ENCODE measurements around the gene ATXN1.
"Not testable (repeated sequence)": the region's sequence is repeated elsewhere in the genome, so short reads cannot be mapped to it uniquely, and the experiment has no call there.

The ATXN1 gene

GRCh38 chr6:16626650-16627049 lies 134.6 kb downstream of the ATXN1 start:
- no peaks in the 10 kb centered on the region for H3K9me3 ChIP-seq (ENCODE audit: control insufficient read depth in 1 of 2, low read length in 2 of 2)
- H3K4me1 ChIP-seq (ENCODE audit: control insufficient read depth in 1 of 2, insufficient read depth in 2 of 2, low read length in 2 of 2) = no peaks in the 10 kb centered on the region
- no peak overlapping the region for H3K27ac ChIP-seq (ENCODE audit: low read length)
- no peaks in the 10 kb centered on the region for H3K27me3 ChIP-seq (ENCODE audit: low read depth, low read length)
- H3K4me3 ChIP-seq (ENCODE audit: low read depth in 1 of 2, low read length in 2 of 2) = no peak overlapping the region
- H3K36me3 ChIP-seq (ENCODE audit: control insufficient read depth in 1 of 2, insufficient read depth in 2 of 2, low read length in 2 of 2) = no peaks in the 10 kb centered on the region

GRCh38 chr6:16625291-16626265 lies 135.7 kb downstream of the ATXN1 start:
- Histone ChIP-seq H3K27ac (ENCODE audit: low read length) (no peak overlapping the region), H3K27me3 (ENCODE audit: low read depth, low read length) (no peaks in the 10 kb centered on the region), H3K36me3 (ENCODE audit: control insufficient read depth in 1 of 2, insufficient read depth in 2 of 2, low read length in 2 of 2) (no peaks in the 10 kb centered on the region), H3K4me3 (ENCODE audit: low read depth in 1 of 2, low read length in 2 of 2) (no peak overlapping the region), H3K9me3 (ENCODE audit: control insufficient read depth in 1 of 2, low read length in 2 of 2) (no peaks in the 10 kb centered on the region), H3K4me1 (ENCODE audit: control insufficient read depth in 1 of 2, insufficient read depth in 2 of 2, low read length in 2 of 2) (no peaks in the 10 kb centered on the region)

DNA sequence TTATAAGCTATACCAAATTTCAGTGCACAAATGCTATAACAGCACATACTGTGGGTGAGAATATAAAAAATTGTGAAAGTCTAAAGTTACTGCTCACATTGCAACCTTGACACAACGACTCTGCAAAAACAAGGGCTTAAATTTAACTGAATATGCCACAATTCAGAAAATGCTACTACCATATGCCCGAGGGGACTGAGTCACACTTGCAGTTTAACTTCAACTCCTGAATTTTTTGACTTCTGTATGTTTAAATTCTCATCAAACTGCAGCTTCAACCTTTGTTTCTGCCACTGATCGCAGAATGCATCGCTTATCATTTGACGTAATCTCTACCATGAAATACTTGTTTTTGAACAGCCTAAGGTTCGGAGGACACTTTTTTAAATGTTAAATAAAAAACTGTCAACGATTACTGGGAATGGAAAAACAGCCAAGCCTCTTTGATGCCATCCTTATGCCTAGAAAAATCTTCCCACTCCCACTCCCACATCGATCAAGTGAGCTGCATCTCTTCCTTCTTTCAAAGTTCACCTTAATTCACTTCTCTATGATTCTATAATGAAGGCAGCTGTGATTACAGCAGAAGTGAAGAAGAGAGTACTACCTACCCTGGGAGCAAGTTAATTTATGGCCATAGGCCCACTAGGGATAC lies 136.5 kb downstream of the ATXN1 start:
- Histone ChIP-seq H3K4me3 (ENCODE audit: low read depth in 1 of 2, low read length in 2 of 2) (no peak overlapping the region), H3K27me3 (ENCODE audit: low read depth, low read length) (no peaks in the 10 kb centered on the region), H3K9me3 (ENCODE audit: control insufficient read depth in 1 of 2, low read length in 2 of 2) (no peaks in the 10 kb centered on the region), H3K4me1 (ENCODE audit: control insufficient read depth in 1 of 2, insufficient read depth in 2 of 2, low read length in 2 of 2) (no peaks in the 10 kb centered on the region), H3K27ac (ENCODE audit: low read length) (no peak overlapping the region), H3K36me3 (ENCODE audit: control insufficient read depth in 1 of 2, insufficient read depth in 2 of 2, low read length in 2 of 2) (no peaks in the 10 kb centered on the region)

GRCh38 chr6:16623731-16624130 lies 137.5 kb downstream of the ATXN1 start:
- Histone ChIP-seq H3K36me3 (ENCODE audit: control insufficient read depth in 1 of 2, insufficient read depth in 2 of 2, low read length in 2 of 2) (no peaks in the 10 kb centered on the region), H3K9me3 (ENCODE audit: control insufficient read depth in 1 of 2, low read length in 2 of 2) (no peaks in the 10 kb centered on the region), H3K4me1 (ENCODE audit: control insufficient read depth in 1 of 2, insufficient read depth in 2 of 2, low read length in 2 of 2) (no peaks in the 10 kb centered on the region), H3K27ac (ENCODE audit: low read length) (no peak overlapping the region), H3K4me3 (ENCODE audit: low read depth in 1 of 2, low read length in 2 of 2) (no peak overlapping the region), H3K27me3 (ENCODE audit: low read depth, low read length) (no peaks in the 10 kb centered on the region)

GRCh38 chr6:16623029-16623653 lies 138.1 kb downstream of the ATXN1 start:
- no peaks in the 10 kb centered on the region for H3K27me3 ChIP-seq (ENCODE audit: low read depth, low read length)
- H3K9me3 ChIP-seq (ENCODE audit: control insufficient read depth in 1 of 2, low read length in 2 of 2) = no peaks in the 10 kb centered on the region
- H3K27ac ChIP-seq (ENCODE audit: low read length) = no peak overlapping the region
- H3K4me1 ChIP-seq (ENCODE audit: control insufficient read depth in 1 of 2, insufficient read depth in 2 of 2, low read length in 2 of 2) = no peaks in the 10 kb centered on the region
- no peak overlapping the region for H3K4me3 ChIP-seq (ENCODE audit: low read depth in 1 of 2, low read length in 2 of 2)
- H3K36me3 ChIP-seq (ENCODE audit: control insufficient read depth in 1 of 2, insufficient read depth in 2 of 2, low read length in 2 of 2) = no peaks in the 10 kb centered on the region

DNA sequence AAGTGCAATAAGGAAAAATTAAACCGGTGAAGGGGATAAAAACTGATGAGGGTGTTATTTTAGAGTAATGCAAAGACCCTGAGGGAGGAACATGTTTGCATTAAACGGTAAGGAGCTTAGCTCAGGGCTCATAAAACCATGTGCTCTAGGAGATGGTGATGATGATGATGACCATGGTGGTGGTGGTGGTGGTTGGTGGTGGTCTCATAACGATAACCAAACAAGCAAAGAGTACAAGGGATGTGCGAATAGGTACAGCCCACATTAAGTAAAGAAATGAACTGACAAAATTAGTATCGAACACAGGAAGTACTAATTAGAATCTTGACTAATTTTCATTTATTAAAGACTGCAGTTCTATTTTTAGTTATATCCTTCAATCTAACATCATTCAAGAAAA lies 139.1 kb downstream of the ATXN1 start:
- no peak overlapping the region for H3K27ac ChIP-seq (ENCODE audit: low read length)
- no peaks in the 10 kb centered on the region for H3K9me3 ChIP-seq (ENCODE audit: control insufficient read depth in 1 of 2, low read length in 2 of 2)
- no peaks in the 10 kb centered on the region for H3K36me3 ChIP-seq (ENCODE audit: control insufficient read depth in 1 of 2, insufficient read depth in 2 of 2, low read length in 2 of 2)
- no peaks in the 10 kb centered on the region for H3K27me3 ChIP-seq (ENCODE audit: low read depth, low read length)
- H3K4me3 ChIP-seq (ENCODE audit: low read depth in 1 of 2, low read length in 2 of 2) = no peak overlapping the region
- no peaks in the 10 kb centered on the region for H3K4me1 ChIP-seq (ENCODE audit: control insufficient read depth in 1 of 2, insufficient read depth in 2 of 2, low read length in 2 of 2)

DNA sequence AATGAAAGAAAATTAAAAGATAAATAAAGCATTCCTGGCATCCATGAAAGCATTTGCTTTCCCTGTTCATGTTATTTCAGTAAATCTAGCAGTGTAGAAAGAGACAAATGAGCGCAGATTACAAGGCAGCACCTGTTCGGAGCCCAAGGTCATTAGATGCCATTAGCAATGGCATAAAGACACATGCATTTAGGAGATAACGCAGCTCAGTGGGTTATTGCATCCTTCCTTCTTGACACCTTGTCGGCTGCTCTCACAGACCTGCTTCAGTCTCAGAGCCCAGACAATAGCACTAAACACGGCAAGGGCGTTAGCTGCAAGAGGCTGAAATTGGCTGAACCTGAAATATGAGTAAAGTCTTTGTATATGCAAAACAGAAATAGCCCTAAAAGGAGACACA lies 140.3 kb downstream of the ATXN1 start:
- Histone ChIP-seq H3K4me1 (ENCODE audit: control insufficient read depth in 1 of 2, insufficient read depth in 2 of 2, low read length in 2 of 2) (no peaks in the 10 kb centered on the region), H3K27ac (ENCODE audit: low read length) (no peak overlapping the region)

GRCh38 chr6:16619777-16620176 lies 141.5 kb downstream of the ATXN1 start:
- no peaks in the 10 kb centered on the region for H3K4me1 ChIP-seq (ENCODE audit: control insufficient read depth in 1 of 2, insufficient read depth in 2 of 2, low read length in 2 of 2)
- H3K27me3 ChIP-seq (ENCODE audit: low read depth, low read length) = no peaks in the 10 kb centered on the region
- no peak overlapping the region for H3K27ac ChIP-seq (ENCODE audit: low read length)
- no peaks in the 10 kb centered on the region for H3K9me3 ChIP-seq (ENCODE audit: control insufficient read depth in 1 of 2, low read length in 2 of 2)
- H3K4me3 ChIP-seq (ENCODE audit: low read depth in 1 of 2, low read length in 2 of 2) = no peak overlapping the region
- H3K36me3 ChIP-seq (ENCODE audit: control insufficient read depth in 1 of 2, insufficient read depth in 2 of 2, low read length in 2 of 2) = no peaks in the 10 kb centered on the region

More for the DNA sequence above, 140.3 kb downstream of the ATXN1 start:
- H3K4me3 ChIP-seq (ENCODE audit: low read depth in 1 of 2, low read length in 2 of 2) = no peak overlapping the region
- no peaks in the 10 kb centered on the region for H3K27me3 ChIP-seq (ENCODE audit: low read depth, low read length)
- H3K36me3 ChIP-seq (ENCODE audit: control insufficient read depth in 1 of 2, insufficient read depth in 2 of 2, low read length in 2 of 2) = no peaks in the 10 kb centered on the region
- H3K9me3 ChIP-seq (ENCODE audit: control insufficient read depth in 1 of 2, low read length in 2 of 2) = no peaks in the 10 kb centered on the region

DNA sequence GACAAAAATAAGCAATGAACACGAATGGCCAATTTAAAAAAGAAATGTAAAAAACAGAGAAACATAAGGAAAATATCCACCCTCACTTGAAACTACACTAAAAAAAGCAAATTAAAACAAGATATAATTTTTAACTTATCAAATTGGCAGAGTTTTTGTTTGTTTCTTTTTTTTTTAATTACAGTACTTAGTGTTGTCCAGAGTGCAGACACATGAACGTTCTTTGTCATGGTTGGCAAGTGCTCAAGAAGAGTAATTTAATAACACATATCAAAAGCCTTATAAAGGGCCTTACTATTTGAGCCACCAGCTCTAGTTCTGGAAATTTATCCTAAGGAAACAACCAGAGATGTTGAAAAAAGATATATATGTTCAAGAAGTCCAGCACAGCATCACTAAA lies 142.3 kb downstream of the ATXN1 start:
- H3K27ac ChIP-seq (ENCODE audit: low read length) = no peak overlapping the region

GRCh38 chr6:16615215-16615614 lies 146.0 kb downstream of the ATXN1 start:
- H3K4me1 ChIP-seq (ENCODE audit: control insufficient read depth in 1 of 2, insufficient read depth in 2 of 2, low read length in 2 of 2); H3K27me3 ChIP-seq (ENCODE audit: low read depth, low read length); H3K4me3 ChIP-seq (ENCODE audit: low read depth in 1 of 2, low read length in 2 of 2); H3K36me3 ChIP-seq (ENCODE audit: control insufficient read depth in 1 of 2, insufficient read depth in 2 of 2, low read length in 2 of 2); H3K27ac ChIP-seq (ENCODE audit: low read length); H3K9me3 ChIP-seq (ENCODE audit: control insufficient read depth in 1 of 2, low read length in 2 of 2): not testable (repeated sequence)

More for the DNA sequence above, 142.3 kb downstream of the ATXN1 start:
- Histone ChIP-seq H3K36me3 (ENCODE audit: control insufficient read depth in 1 of 2, insufficient read depth in 2 of 2, low read length in 2 of 2) (no peaks in the 10 kb centered on the region), H3K27me3 (ENCODE audit: low read depth, low read length) (no peaks in the 10 kb centered on the region), H3K4me1 (ENCODE audit: control insufficient read depth in 1 of 2, insufficient read depth in 2 of 2, low read length in 2 of 2) (no peaks in the 10 kb centered on the region), H3K4me3 (ENCODE audit: low read depth in 1 of 2, low read length in 2 of 2) (no peak overlapping the region), H3K9me3 (ENCODE audit: control insufficient read depth in 1 of 2, low read length in 2 of 2) (no peaks in the 10 kb centered on the region)

- H3K27ac ChIP-seq (ENCODE audit: low read length); H3K27me3 ChIP-seq (ENCODE audit: low read depth, low read length); H3K4me1 ChIP-seq (ENCODE audit: control insufficient read depth in 1 of 2, insufficient read depth in 2 of 2, low read length in 2 of 2); H3K36me3 ChIP-seq (ENCODE audit: control insufficient read depth in 1 of 2, insufficient read depth in 2 of 2, low read length in 2 of 2); H3K4me3 ChIP-seq (ENCODE audit: low read depth in 1 of 2, low read length in 2 of 2); H3K9me3 ChIP-seq (ENCODE audit: control insufficient read depth in 1 of 2, low read length in 2 of 2): not testable (repeated sequence)
Observed at GRCh38 chr6:16614143-16614542, 147.1 kb downstream of the ATXN1 start.

Measured in muscle layer of duodenum (tissue), 2 donors.